OCI-LY3 (cell line): ENCODE measurements around the gene TAS2R43.

Source experiments
- H2AFZ ChIP-seq: fragments of 200-600, 300-600 bp; shearing (Covaris generic); 2 replicates; pipeline ENCODE4 v1.6.0; 2014; ENCODE audit warnings: antibody characterized with exemption, low read depth, low read length
- H3K27ac ChIP-seq: fragments of 200-600, 300-600 bp; sonication (generic); 2 replicates; pipeline ENCODE4 v1.5.1; 2014; ENCODE audit warnings: mild to moderate bottlenecking, low read length, moderate library complexity, mixed read lengths
- H3K27me3 ChIP-seq: fragments of 200-600, 300-600 bp; sonication (generic); 2 replicates; pipeline ENCODE4 v1.6.1; 2014; ENCODE audit warnings: low read depth, low read length, mixed read lengths
- H3K36me3 ChIP-seq: fragments of 200-600, 300-600 bp; sonication (generic); replicated peaks from 2 replicates; pipeline ENCODE3; 2014; ENCODE audit warnings: low read depth, low read length, mixed read lengths
- H3K4me1 ChIP-seq: fragments of 300-600, 200-600 bp; sonication (generic); 2 replicates; pipeline ENCODE4 v1.6.1; 2014; ENCODE audit warnings: low read length, mixed read lengths
- H3K4me2 ChIP-seq: fragments of 200-600, 300-600 bp; sonication (generic); 2 replicates; pipeline ENCODE4 v1.6.1; 2014; ENCODE audit warnings: low read length, mixed read lengths
- H3K4me3 ChIP-seq: fragments of 300-600, 200-600 bp; sonication (generic); 2 replicates; pipeline ENCODE4 v1.5.1; 2014; ENCODE audit warnings: antibody characterized with exemption, mild to moderate bottlenecking, low read length, moderate library complexity
- H3K79me2 ChIP-seq: fragments of 300-600, 200-600 bp; shearing (Covaris generic); 2 replicates; pipeline ENCODE4 v1.6.1; 2014; ENCODE audit warnings: mild to moderate bottlenecking, low read length, mixed read lengths
- H3K9ac ChIP-seq: fragments of 300-600, 200-600 bp; shearing (Covaris generic); 2 replicates; pipeline ENCODE4 v1.6.0; 2014; ENCODE audit warnings: mild to moderate bottlenecking, low read length, moderate library complexity
- H3K9me3 ChIP-seq: fragments of 200-600, 300-600 bp; shearing (Covaris generic); 2 replicates; pipeline ENCODE4 v1.6.1; 2014; ENCODE audit warnings: low read length, mixed read lengths; ENCODE audit not compliant: insufficient read depth
- H4K20me1 ChIP-seq: fragments of 200-600, 300-600 bp; sonication (generic); 2 replicates; pipeline ENCODE4 v1.6.1; 2016; ENCODE audit warnings: low read length, mixed read lengths; ENCODE audit not compliant: insufficient read depth
- EZH2phosphoT487 ChIP-seq: fragments of 200-600 bp; shearing (Covaris generic); IDR thresholded peaks from 2 replicates; pipeline ENCODE4 v1.6.1; 2018; ENCODE audit warnings: antibody characterized with exemption, mixed run types, low read depth
- TF ChIP-seq, protein P1 (sequence below): fragments of 200-600, 300-600 bp; sonication (generic); IDR thresholded peaks from 2 replicates; pipeline ENCODE4 v1.5.1; 2014; ENCODE audit warnings: antibody characterized with exemption, low read length, low read depth

Gene TAS2R43, protein sequence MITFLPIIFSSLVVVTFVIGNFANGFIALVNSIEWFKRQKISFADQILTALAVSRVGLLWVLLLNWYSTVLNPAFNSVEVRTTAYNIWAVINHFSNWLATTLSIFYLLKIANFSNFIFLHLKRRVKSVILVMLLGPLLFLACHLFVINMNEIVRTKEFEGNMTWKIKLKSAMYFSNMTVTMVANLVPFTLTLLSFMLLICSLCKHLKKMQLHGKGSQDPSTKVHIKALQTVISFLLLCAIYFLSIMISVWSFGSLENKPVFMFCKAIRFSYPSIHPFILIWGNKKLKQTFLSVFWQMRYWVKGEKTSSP

DNA sequence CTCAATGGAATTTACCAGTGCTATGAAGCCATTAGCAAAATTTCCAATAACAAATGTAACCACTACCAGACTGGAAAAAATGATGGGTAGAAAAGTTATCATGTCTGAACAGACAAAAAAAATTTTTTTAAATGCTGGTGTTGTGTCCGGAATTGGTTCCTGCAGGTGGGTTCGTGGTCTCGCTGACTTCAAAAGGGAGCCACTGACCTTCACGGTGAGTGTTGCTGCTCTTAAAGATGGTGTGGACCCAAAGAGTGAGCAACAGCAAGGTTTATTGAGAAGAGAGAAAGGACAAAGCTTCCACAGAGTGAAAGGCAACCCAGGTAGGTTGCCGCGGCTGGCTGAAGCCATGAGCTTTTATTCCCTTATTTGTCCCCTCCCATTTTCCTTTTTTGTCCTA is at the start of gene TAS2R43:
TSS of gene TAS2R43 (minus strand) at position 186 of the 400 bp plus-strand sequence. CDS start at position 102, 84 bp downstream.
- no peak for TF ChIP-seq EZH2phosphoT487
- TF ChIP-seq, protein P1, sequence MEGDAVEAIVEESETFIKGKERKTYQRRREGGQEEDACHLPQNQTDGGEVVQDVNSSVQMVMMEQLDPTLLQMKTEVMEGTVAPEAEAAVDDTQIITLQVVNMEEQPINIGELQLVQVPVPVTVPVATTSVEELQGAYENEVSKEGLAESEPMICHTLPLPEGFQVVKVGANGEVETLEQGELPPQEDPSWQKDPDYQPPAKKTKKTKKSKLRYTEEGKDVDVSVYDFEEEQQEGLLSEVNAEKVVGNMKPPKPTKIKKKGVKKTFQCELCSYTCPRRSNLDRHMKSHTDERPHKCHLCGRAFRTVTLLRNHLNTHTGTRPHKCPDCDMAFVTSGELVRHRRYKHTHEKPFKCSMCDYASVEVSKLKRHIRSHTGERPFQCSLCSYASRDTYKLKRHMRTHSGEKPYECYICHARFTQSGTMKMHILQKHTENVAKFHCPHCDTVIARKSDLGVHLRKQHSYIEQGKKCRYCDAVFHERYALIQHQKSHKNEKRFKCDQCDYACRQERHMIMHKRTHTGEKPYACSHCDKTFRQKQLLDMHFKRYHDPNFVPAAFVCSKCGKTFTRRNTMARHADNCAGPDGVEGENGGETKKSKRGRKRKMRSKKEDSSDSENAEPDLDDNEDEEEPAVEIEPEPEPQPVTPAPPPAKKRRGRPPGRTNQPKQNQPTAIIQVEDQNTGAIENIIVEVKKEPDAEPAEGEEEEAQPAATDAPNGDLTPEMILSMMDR = no peak
- no peaks in the 10 kb centered on the region for H3K4me1 ChIP-seq
- H2AFZ ChIP-seq = no peak within 1 kb of the TSS
- H3K9ac ChIP-seq = no peak within 1 kb of the TSS
- H3K4me3 ChIP-seq = no peak within 1 kb of the TSS
- no peaks in the 10 kb centered on the region for H3K27me3 ChIP-seq
- no peaks in the 10 kb centered on the region for H3K9me3 ChIP-seq
- no peak within 1 kb of the TSS for H3K4me2 ChIP-seq
- H3K79me2 ChIP-seq = no peaks in the 10 kb centered on the region
- no peaks in the 10 kb centered on the region for H3K36me3 ChIP-seq
- no peaks in the 10 kb centered on the region for H4K20me1 ChIP-seq
- H3K27ac ChIP-seq = no peak within 1 kb of the TSS

DNA sequence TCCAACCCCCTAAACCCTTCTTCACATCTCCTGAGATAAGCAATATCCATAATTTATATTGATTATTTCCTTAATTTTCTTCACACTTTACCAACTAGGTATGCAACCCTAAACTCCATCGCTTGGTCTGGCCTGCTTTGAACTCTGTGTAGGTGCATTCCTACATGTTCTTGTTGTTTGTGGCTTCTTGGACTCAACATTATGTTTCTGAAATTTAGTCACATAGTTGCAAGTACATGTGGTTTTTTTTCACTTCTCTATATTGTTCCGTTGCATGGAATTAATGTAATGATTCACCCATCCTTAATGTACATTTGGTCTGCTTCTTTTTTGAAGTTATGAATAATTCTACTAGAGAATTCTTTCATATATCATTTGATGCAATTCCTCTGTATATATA is 44.0 kb upstream of the TAS2R43 start:
- H4K20me1 ChIP-seq = peaks cover 14% of the 10 kb centered on the region
- TF ChIP-seq, protein P1 = no peak
- no peak for TF ChIP-seq EZH2phosphoT487
- no peak overlapping the region for H3K27ac ChIP-seq
- H3K4me2 ChIP-seq = peak overlapping the region; percentile 22; the same call in 1 of the 2 replicates
- H3K4me3 ChIP-seq = no peak overlapping the region
- no peaks in the 10 kb centered on the region for H3K27me3 ChIP-seq
- peaks cover 10% of the 10 kb centered on the region for H3K36me3 ChIP-seq
- H3K9ac ChIP-seq = no peak overlapping the region
- no peaks in the 10 kb centered on the region for H3K9me3 ChIP-seq
- H2AFZ ChIP-seq = no peak overlapping the region
- peaks cover 26% of the 10 kb centered on the region for H3K4me1 ChIP-seq
- H3K79me2 ChIP-seq = peaks cover 62% of the 10 kb centered on the region

DNA sequence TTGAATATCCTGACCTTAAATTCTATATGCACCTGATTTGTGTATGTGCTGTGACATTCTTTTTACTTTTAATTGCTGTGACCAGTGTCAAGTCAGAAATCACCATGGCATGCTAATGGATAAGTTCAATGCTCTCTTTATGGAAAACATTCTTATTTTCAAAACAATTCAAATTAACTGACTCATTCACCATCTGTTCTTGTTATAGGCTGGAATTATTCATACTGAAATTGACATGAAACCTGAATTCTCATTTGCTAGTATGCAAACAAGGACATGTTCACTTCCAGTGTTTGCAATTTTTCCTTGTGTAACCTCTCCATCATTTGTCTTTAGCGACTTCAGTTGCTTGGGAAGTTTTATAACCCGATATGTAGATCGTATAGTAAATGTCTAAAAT is 42.2 kb upstream of the TAS2R43 start, which contains the start of gene TAS2R30:
TSS of gene TAS2R30 (minus strand) at position 340 of the 400 bp plus-strand sequence. CDS start 400 bp downstream, outside the sequence.
- no peak for TF ChIP-seq EZH2phosphoT487
- peaks cover 29% of the 10 kb centered on the region for H3K4me1 ChIP-seq
- no peak within 1 kb of the TSS for H3K9ac ChIP-seq
- peaks cover 62% of the 10 kb centered on the region for H3K79me2 ChIP-seq
- H3K27ac ChIP-seq = no peak within 1 kb of the TSS
- H3K4me2 ChIP-seq = no peak within 1 kb of the TSS
- H3K9me3 ChIP-seq = no peaks in the 10 kb centered on the region
- H2AFZ ChIP-seq = no peak within 1 kb of the TSS
- no peaks in the 10 kb centered on the region for H3K27me3 ChIP-seq
- H3K4me3 ChIP-seq = no peak within 1 kb of the TSS
- no peaks in the 10 kb centered on the region for H3K36me3 ChIP-seq
- peaks cover 24% of the 10 kb centered on the region for H4K20me1 ChIP-seq

DNA sequence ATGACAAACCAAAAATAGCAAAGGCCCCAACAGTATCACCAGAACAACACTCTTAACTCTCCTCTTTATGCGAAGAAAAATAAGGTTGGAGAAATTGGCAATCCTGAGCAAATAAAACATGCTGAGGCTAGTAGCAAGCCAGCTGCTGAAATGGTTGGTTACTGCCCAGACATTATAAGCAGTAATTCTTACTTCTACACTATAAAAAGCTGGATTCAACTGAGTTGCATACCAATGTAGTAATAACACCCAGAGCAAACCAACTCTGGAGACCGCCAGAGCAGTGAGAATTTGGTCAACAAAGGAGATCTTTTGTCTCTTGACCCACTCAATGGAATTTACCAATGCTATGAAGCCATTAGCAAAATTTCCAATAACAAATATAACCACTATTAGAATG is 41.7 kb upstream of the TAS2R43 start:
- no peak overlapping the region for H3K9ac ChIP-seq
- no peak overlapping the region for H2AFZ ChIP-seq
- H3K4me3 ChIP-seq = no peak overlapping the region
- H3K79me2 ChIP-seq = peaks cover 63% of the 10 kb centered on the region
- H3K4me1 ChIP-seq = peaks cover 29% of the 10 kb centered on the region
- no peak for TF ChIP-seq EZH2phosphoT487
- TF ChIP-seq, protein P1 = no peak
- no peak overlapping the region for H3K27ac ChIP-seq
- H3K27me3 ChIP-seq = no peaks in the 10 kb centered on the region
- H3K36me3 ChIP-seq = peaks cover 2% of the 10 kb centered on the region
- H3K9me3 ChIP-seq = no peaks in the 10 kb centered on the region
- no peak overlapping the region for H3K4me2 ChIP-seq
- H4K20me1 ChIP-seq = peaks cover 24% of the 10 kb centered on the region
